K562 (cell line): ENCODE results near the gene MS4A2. TPM values are rescaled to one million over a fixed set of nuclear protein-coding genes. Genes with fewer than 3 reads are reported as not detected.

Experiments
- ATAC-seq: fragments of 200-7000 bp; cut with Tn5 transposase; 3 replicates; pipeline ENCODE4 v1.9.1; 2020; ENCODE audit warnings: moderate library complexity
- Bru-seq: library from RNA; stranded (reverse); fragments of 400-500 nt; gene quantifications from one replicate; lab custom pipeline; 2021; lab: Mats Ljungman, UMichigan
- BruChase-seq, 2 experiments: library from RNA; stranded (reverse); fragments of 400-500 nt; gene quantifications; one replicate each; lab custom pipeline; 2021; lab: Mats Ljungman, UMichigan
- BruUV-seq: library from RNA; stranded (reverse); fragments of 400-500 nt; replicated peaks from 2 replicates; lab custom pipeline; 2021; lab: Mats Ljungman, UMichigan
- CTCF ChIA-PET: fragments of 300-600 bp; formaldehyde crosslinking; extraction: SDS; loops from one replicate; lab custom pipeline; 2021; ENCODE audit warnings: low intra/inter-chr PET ratio; lab: Yijun Ruan, JAX
- POLR2A ChIA-PET: fragments of 300-600, 350-650 bp; sonication (Branson Sonifier 250); formaldehyde crosslinking; extraction: SDS; loops from one replicate; lab custom pipeline; 2021; ENCODE audit warnings: antibody characterized with exemption, inconsistent platforms; lab: Yijun Ruan, JAX
- DNase-seq, 4 experiments: peaks; one replicate each; pipeline versions ENCODE4 v3.0.0 to v3.0.0-alpha.2; 2011 to 2018; ENCODE audit warnings: low spot score in 3 of 4, mixed read lengths in 3 of 4; ENCODE audit errors: extremely low read depth in 1 of 4
- FAIRE-seq: peaks from 2 replicates; lab custom pipeline; 2011; peaks lifted over from hg19 to GRCh38; lab: Jason Lieb, UNC
- H2AFZ ChIP-seq: 2 replicates; pipeline ENCODE4 v1.6.0; 2011; ENCODE audit warnings: low read depth, low read length, control low read depth, inconsistent platforms
- H3K27ac ChIP-seq: fragments of 200-600 bp; 3 replicates; pipeline ENCODE4 v1.8.0; 2011; ENCODE audit warnings: low read depth, mild to moderate bottlenecking, control low read depth, inconsistent platforms, low read length, moderate library complexity, mixed read lengths; ENCODE audit errors: extremely low read depth
- H3K27me3 ChIP-seq, 2 experiments: fragments of 300-600 bp in 1 of 2; 2 replicates in 1 of 2; 3 replicates in 1 of 2; pipeline versions ENCODE4 v1.6.0 to v1.8.0; 2011; ENCODE audit warnings: inconsistent platforms in 2 of 2, low read length in 2 of 2, mild to moderate bottlenecking in 1 of 2, mixed read lengths in 1 of 2, moderate library complexity in 1 of 2; ENCODE audit not compliant: control insufficient read depth in 2 of 2, insufficient read depth in 2 of 2
- H3K36me3 ChIP-seq: fragments of 300-600 bp; 3 replicates; pipeline ENCODE4 v1.8.0; 2011; ENCODE audit warnings: mild to moderate bottlenecking, low read length, inconsistent platforms; ENCODE audit not compliant: control insufficient read depth, insufficient read depth
- H3K4me1 ChIP-seq, 2 experiments: fragments of 200-600 bp in 1 of 2; replicated peaks in 1 of 2; 2 replicates in 1 of 2; 3 replicates in 1 of 2; pipeline versions ENCODE4 v1.5.1 to v1.8.0; 2011; ENCODE audit warnings: inconsistent platforms in 2 of 2, low read length in 2 of 2, mild to moderate bottlenecking in 1 of 2, mixed read lengths in 1 of 2, moderate library complexity in 1 of 2; ENCODE audit not compliant: control insufficient read depth in 2 of 2, insufficient read depth in 2 of 2
- H3K4me2 ChIP-seq: 2 replicates; pipeline ENCODE4 v1.6.1; 2011; ENCODE audit warnings: low read length, control low read depth, inconsistent platforms, mixed read lengths; ENCODE audit not compliant: insufficient read depth
- H3K4me3 ChIP-seq: fragments of 200-600 bp; sonication (generic), shearing (Covaris generic); 2 replicates; pipeline ENCODE4 v1.5.1; 2016; ENCODE audit warnings: control low read depth, inconsistent platforms
- H3K79me2 ChIP-seq: fragments of 200-600 bp; 3 replicates; pipeline ENCODE4 v1.8.0; 2011; ENCODE audit warnings: low read length, inconsistent platforms; ENCODE audit not compliant: control insufficient read depth, insufficient read depth
- H3K9ac ChIP-seq, 2 experiments: 2 replicates each; pipeline versions ENCODE4 v1.6.0 to v1.6.1; 2011; ENCODE audit warnings: low read depth in 2 of 2, low read length in 2 of 2, control low read depth in 1 of 2, inconsistent platforms in 1 of 2, mild to moderate bottlenecking in 1 of 2, mixed read lengths in 1 of 2; ENCODE audit not compliant: insufficient read depth in 1 of 2
- H3K9me1 ChIP-seq: one replicate; pipeline ENCODE4 v1.6.0; 2011; ENCODE audit warnings: inconsistent platforms, mild to moderate bottlenecking, low read length, moderate library complexity; ENCODE audit not compliant: control insufficient read depth, insufficient read depth
- H3K9me3 ChIP-seq: replicated peaks from 2 replicates; pipeline ENCODE4 v1.5.1; 2011; ENCODE audit warnings: low read depth, low read length, inconsistent platforms; ENCODE audit not compliant: control insufficient read depth, insufficient read depth
- H4K20me1 ChIP-seq: replicated peaks from 2 replicates; pipeline ENCODE4 v1.6.1; 2011; ENCODE audit warnings: low read length, inconsistent platforms, mixed read lengths; ENCODE audit not compliant: control insufficient read depth, insufficient read depth
- CREB1 ChIP-seq, 2 experiments: sonication (generic) in 1 of 2; formaldehyde crosslinking in 1 of 2; IDR thresholded peaks; 2 replicates each; pipeline versions ENCODE4 v1.6.1 to v1.8.0; 2012 to 2022; ENCODE audit warnings: inconsistent platforms in 1 of 2, mild to moderate bottlenecking in 1 of 2, missing genetic modification reagents in 1 of 2, moderate library complexity in 1 of 2
- DACH1 ChIP-seq: fragments of 450-650 bp; IDR thresholded peaks from 2 replicates; pipeline ENCODE4 v1.6.1; 2018; ENCODE audit not compliant: partially characterized antibody
- HOXB6 ChIP-seq: fragments of 250-450 bp; sonication (Bioruptor Pico); IDR thresholded peaks from 2 replicates; pipeline ENCODE4 v1.5.1; 2022; ENCODE audit warnings: mild to moderate bottlenecking, borderline replicate concordance
- PHF8 ChIP-seq: fragments of 200-600 bp; sonication (generic); IDR thresholded peaks from 2 replicates; pipeline ENCODE4 v1.6.1; 2012; ENCODE audit warnings: mixed run types, mild to moderate bottlenecking, inconsistent platforms, low read length, moderate library complexity, borderline replicate concordance
- POLR2A ChIP-seq: fragments of 450-650 bp; conservative IDR thresholded peaks from 2 replicates; pipeline ENCODE4 v1.6.1; 2016
- SAFB2 ChIP-seq: fragments of 200-400 bp; formaldehyde crosslinking; IDR thresholded peaks from 2 replicates; pipeline ENCODE4 v1.6.1; 2018; ENCODE audit warnings: borderline replicate concordance, low read length, low read depth, moderate library complexity; ENCODE audit not compliant: severe bottlenecking
- SMARCA5 ChIP-seq: fragments of 450-650 bp; IDR thresholded peaks from 2 replicates; pipeline ENCODE4 v1.6.1; 2016
- SMARCB1 ChIP-seq: IDR thresholded peaks from 2 replicates; pipeline ENCODE4 v1.6.1; 2011; ENCODE audit warnings: improper control_type of control experiment, low read depth; ENCODE audit not compliant: insufficient read length
- WGBS: fragments of 100-300 bp; shearing (Covaris generic); methylation state at CpG from one replicate; pipeline ENCODE4 v1.1.6; 2016; ENCODE audit warnings: low coverage, mixed read lengths; ENCODE audit not compliant: insufficient coverage; ENCODE audit errors: missing lambda C conversion rate; 5-methylcytosine and 5-hydroxymethylcytosine counted together
- in situ Hi-C: fragments of 300-500 bp; cut with MboI; formaldehyde crosslinking; loops from 4 replicates; pipeline ENCODE4 v1.15.0; 2018; ENCODE audit warnings: inconsistent platforms, mixed read lengths
- intact Hi-C: fragments of 100-400 bp; cut with micrococcal nuclease; formaldehyde crosslinking; loops from 2 replicates; pipeline ENCODE4 v1.14.2; 2022
- long read RNA-seq, 3 experiments: library from polyadenylated mRNA in 2 of 3; library from RNA in 1 of 3; unstranded in 2 of 3; stranded (forward) in 1 of 3; transcript quantifications; one replicate each; pipeline ENCODE4 v2.0.0, GENCODE V29; 2019 to 2022
- polyA minus RNA-seq, 3 experiments: library from RNA; depleted of rRNA, polyadenylated mRNA; stranded (reverse); fragments of >200 nt; gene quantifications; 2 replicates each; pipeline ENCODE4 v1.2.3, GENCODE V29; 2011
- polyA plus RNA-seq, 8 experiments: library from polyadenylated mRNA; depleted of rRNA in 4 of 8; stranded (reverse) in 5 of 8; unstranded in 3 of 8; fragments of >200 nt; fragmentation: Nextera tagmentation in 2 of 8; fragmentation: Illumina TruSeq in 1 of 8; extraction: Ambion mirVana in 2 of 8; extraction: Trizol in 1 of 8; gene quantifications; 2 replicates each; pipeline versions ENCODE4 v1.2.1 to v1.2.3, GENCODE V29; 2011 to 2014; ENCODE audit warnings: inconsistent platforms in 1 of 8, missing spikeins in 1 of 8
- total RNA-seq, 7 experiments: library from RNA; depleted of rRNA in 6 of 7; stranded (reverse); fragments of >200 nt in 6 of 7; fragmentation: Illumina TruSeq in 2 of 7; extraction: Trizol in 2 of 7; gene quantifications; 2 replicates each; pipeline versions ENCODE4 v1.2.1 to v1.2.3, GENCODE V29; 2011 to 2021; ENCODE audit warnings: low replicate concordance in 1 of 7
- TF ChIP-seq, protein P1 (sequence below): IDR thresholded peaks from 2 replicates; pipeline ENCODE4 v1.6.1; 2016; ENCODE audit warnings: missing genetic modification characterization, missing compliant biosample characterization
- TF ChIP-seq, protein P2 (sequence below): IDR thresholded peaks from 2 replicates; pipeline ENCODE4 v1.6.1; 2011; ENCODE audit warnings: borderline replicate concordance, low read depth, mild to moderate bottlenecking, moderate library complexity, low read length; ENCODE audit not compliant: insufficient read depth, poor library complexity, severe bottlenecking
- TF ChIP-seq, protein P3 (sequence below): sonication (generic); formaldehyde crosslinking; IDR thresholded peaks from 2 replicates; pipeline ENCODE4 v1.9.0; 2022; ENCODE audit warnings: mild to moderate bottlenecking, missing genetic modification reagents

MS4A2 gene
- total RNA-seq (2011; cell fraction: chromatin; rRNA removed; ENCODE audit: low replicate concordance): 0.14 TPM in 1 of 2 replicates, not detected in the other
- not detected in 2 replicates for total RNA-seq (2011; cell fraction: nucleolus; rRNA removed)
- total RNA-seq (2011; cell fraction: nucleoplasm; rRNA removed): 0.07 TPM in 1 of 2 replicates, not detected in the other
- 0.50 and 1.3 TPM in 2 replicates for total RNA-seq (2014; rRNA removed)
- total RNA-seq (2014; rRNA removed; fragmentation: Illumina TruSeq; extraction: Trizol): 1.1 and 1.3 TPM in 2 replicates
- 5.4 and 5.7 TPM in 2 replicates for total RNA-seq (2015; rRNA removed; fragmentation: Illumina TruSeq; extraction: Trizol)
- 0.55 and 1.5 TPM in 2 replicates for total RNA-seq (2021)
- 0.06 and 0.61 TPM in 2 replicates for polyA plus RNA-seq (2011; rRNA removed)
- polyA plus RNA-seq (2011; cell fraction: cytosol; rRNA removed): 0.24 TPM in 1 of 2 replicates, not detected in the other
- 1.0 TPM in 1 of 2 replicates, not detected in the other for polyA plus RNA-seq (2011; cell fraction: nucleus; rRNA removed)
- polyA plus RNA-seq (2012): 5.1 and 7.0 TPM in 2 replicates
- 1.3 and 2.3 TPM in 2 replicates for polyA plus RNA-seq (2014; fragmentation: Illumina TruSeq; extraction: Trizol)
- polyA plus RNA-seq (2014; fragmentation: Nextera tagmentation; extraction: Ambion mirVana): 1 to 10 TPM in 1 of 2 experiments, under 1 TPM in 1; 0.86 to 1.5 TPM
- 0.77 and 3.1 TPM in 2 replicates for polyA plus RNA-seq (2014; rRNA removed)
- polyA minus RNA-seq (2011; rRNA and poly(A)+ RNA removed): 0.66 TPM in 1 of 2 replicates, not detected in the other
- not detected in 2 replicates for polyA minus RNA-seq (2011; cell fraction: cytosol; rRNA and poly(A)+ RNA removed)
- 0.78 TPM in 1 of 2 replicates, not detected in the other for polyA minus RNA-seq (2011; cell fraction: nucleus; rRNA and poly(A)+ RNA removed)
- percentile 27 among the genes with signal in this experiment for Bru-seq, nascent RNA
- percentile 52 among the genes with signal in this experiment for BruChase-seq, experiment 1, labeled RNA remaining after a 2-hour chase
- BruChase-seq, experiment 2, labeled RNA remaining after a 6-hour chase: percentile 55 among the genes with signal in this experiment
- long read RNA-seq, experiment 1, partial matches to known transcripts: 0 of 1 reads
- long read RNA-seq, experiment 1, other reads (novel, unspliced or antisense): 1 of 1 reads
- long read RNA-seq, experiment 2, partial matches to known transcripts: 0 of 1 reads
- long read RNA-seq, experiment 2, other reads (novel, unspliced or antisense): 1 of 1 reads
- long read RNA-seq, experiment 3: 0 reads

DNA sequence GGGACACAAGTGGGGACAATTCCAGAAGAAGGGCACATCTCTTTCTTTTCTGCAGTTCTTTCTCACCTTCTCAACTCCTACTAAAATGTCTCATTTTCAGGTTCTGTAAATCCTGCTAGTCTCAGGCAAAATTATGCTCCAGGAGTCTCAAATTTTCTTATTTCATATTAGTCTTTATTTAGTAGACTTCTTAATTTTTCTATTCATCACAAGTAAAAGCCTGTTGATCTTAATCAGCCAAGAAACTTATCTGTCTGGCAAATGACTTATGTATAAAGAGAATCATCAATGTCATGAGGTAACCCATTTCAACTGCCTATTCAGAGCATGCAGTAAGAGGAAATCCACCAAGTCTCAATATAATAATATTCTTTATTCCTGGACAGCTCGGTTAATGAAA lies at the start of gene MS4A2:
TSS of gene MS4A2 (plus strand) at position 301 of the 400 bp plus-strand sequence. CDS start 102 bp downstream, outside the sequence.
- no peak within 1 kb of the TSS for H3K9ac ChIP-seq
- no peak within 1 kb of the TSS for H3K27ac ChIP-seq
- DNase-seq: no peak
- ChIA-PET CTCF (no interaction called here), POLR2A (no interaction called here)
- FAIRE-seq: no peak
- no peaks in the 10 kb centered on the region for H3K9me3 ChIP-seq
- H3K27me3 ChIP-seq: no peaks in the 10 kb centered on the region
- no peak within 1 kb of the TSS for H3K4me2 ChIP-seq
- no peak for ATAC-seq
- H4K20me1 ChIP-seq: no peaks in the 10 kb centered on the region
- no peaks in the 10 kb centered on the region for H3K79me2 ChIP-seq
- H3K4me3 ChIP-seq: no peak within 1 kb of the TSS
- 28% methylated on average over 1 of the region's 1 CpG for WGBS
- H3K9me1 ChIP-seq: no peaks in the 10 kb centered on the region
- BruUV-seq: no TSS peak
- intact Hi-C loops (no loop called here), in situ Hi-C loops (no loop called here)
- peak within 1 kb of the TSS; percentile 48 for H2AFZ ChIP-seq
- TF ChIP-seq HOXB6 (CRISPR knock-in tag) (no peak), SAFB2 (no peak), DACH1 (no peak), SMARCA5 (no peak), PHF8 (no peak), SMARCB1 (no peak), POLR2A (no peak), CREB1 (IDR thresholded peaks at IDR 0.05) (no peak), CREB1 (CRISPR knock-in tag; IDR thresholded peaks at IDR 0.05) (no peak)
- TF ChIP-seq, protein P1, sequence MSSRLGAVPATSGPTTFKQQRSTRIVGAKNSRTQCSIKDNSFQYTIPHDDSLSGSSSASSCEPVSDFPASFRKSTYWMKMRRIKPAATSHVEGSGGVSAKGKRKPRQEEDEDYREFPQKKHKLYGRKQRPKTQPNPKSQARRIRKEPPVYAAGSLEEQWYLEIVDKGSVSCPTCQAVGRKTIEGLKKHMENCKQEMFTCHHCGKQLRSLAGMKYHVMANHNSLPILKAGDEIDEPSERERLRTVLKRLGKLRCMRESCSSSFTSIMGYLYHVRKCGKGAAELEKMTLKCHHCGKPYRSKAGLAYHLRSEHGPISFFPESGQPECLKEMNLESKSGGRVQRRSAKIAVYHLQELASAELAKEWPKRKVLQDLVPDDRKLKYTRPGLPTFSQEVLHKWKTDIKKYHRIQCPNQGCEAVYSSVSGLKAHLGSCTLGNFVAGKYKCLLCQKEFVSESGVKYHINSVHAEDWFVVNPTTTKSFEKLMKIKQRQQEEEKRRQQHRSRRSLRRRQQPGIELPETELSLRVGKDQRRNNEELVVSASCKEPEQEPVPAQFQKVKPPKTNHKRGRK (tag): no peak
- TF ChIP-seq, protein P2, sequence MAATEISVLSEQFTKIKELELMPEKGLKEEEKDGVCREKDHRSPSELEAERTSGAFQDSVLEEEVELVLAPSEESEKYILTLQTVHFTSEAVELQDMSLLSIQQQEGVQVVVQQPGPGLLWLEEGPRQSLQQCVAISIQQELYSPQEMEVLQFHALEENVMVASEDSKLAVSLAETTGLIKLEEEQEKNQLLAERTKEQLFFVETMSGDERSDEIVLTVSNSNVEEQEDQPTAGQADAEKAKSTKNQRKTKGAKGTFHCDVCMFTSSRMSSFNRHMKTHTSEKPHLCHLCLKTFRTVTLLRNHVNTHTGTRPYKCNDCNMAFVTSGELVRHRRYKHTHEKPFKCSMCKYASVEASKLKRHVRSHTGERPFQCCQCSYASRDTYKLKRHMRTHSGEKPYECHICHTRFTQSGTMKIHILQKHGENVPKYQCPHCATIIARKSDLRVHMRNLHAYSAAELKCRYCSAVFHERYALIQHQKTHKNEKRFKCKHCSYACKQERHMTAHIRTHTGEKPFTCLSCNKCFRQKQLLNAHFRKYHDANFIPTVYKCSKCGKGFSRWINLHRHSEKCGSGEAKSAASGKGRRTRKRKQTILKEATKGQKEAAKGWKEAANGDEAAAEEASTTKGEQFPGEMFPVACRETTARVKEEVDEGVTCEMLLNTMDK: no peak
- TF ChIP-seq, protein P3, sequence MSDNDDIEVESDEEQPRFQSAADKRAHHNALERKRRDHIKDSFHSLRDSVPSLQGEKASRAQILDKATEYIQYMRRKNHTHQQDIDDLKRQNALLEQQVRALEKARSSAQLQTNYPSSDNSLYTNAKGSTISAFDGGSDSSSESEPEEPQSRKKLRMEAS (CRISPR knock-in tag): no peak
- peaks cover 0 to 13% of the 10 kb centered on the region in 2 experiments; a peak in 2 of 5 replicates for H3K4me1 ChIP-seq
- H3K36me3 ChIP-seq: no peaks in the 10 kb centered on the region
